GM18502 (cell line): ENCODE data around the gene CCNB1.
"Not testable (repeated sequence)": the region's sequence is repeated elsewhere in the genome, so short reads cannot be mapped to it uniquely, and the experiment has no call there.

ENCODE experiments used
- ATAC-seq: cut with Tn5 transposase; IDR thresholded peaks from one replicate; pipeline ENCODE4 v1.9.1; 2021; ENCODE audit warnings: mild to moderate bottlenecking; ENCODE audit not compliant: unreplicated experiment, poor library complexity

The CCNB1 gene

GRCh38 chr5:69166686-69167492 is at the start of gene CCNB1:
CCNB1 (plus strand) TSS chr5:69167150; CDS start chr5:69167263, 113 bp downstream.
- peak; percentile 99 for ATAC-seq

- no peak for ATAC-seq
Observed at GRCh38 chr5:69129413-69129812, 37.5 kb upstream of the CCNB1 start.

GRCh38 chr5:69130241-69130640 is 36.7 kb upstream of the CCNB1 start:
- ATAC-seq, result no peak

GRCh38 chr5:69131304-69131703 is 35.6 kb upstream of the CCNB1 start:
- ATAC-seq, result no peak

DNA sequence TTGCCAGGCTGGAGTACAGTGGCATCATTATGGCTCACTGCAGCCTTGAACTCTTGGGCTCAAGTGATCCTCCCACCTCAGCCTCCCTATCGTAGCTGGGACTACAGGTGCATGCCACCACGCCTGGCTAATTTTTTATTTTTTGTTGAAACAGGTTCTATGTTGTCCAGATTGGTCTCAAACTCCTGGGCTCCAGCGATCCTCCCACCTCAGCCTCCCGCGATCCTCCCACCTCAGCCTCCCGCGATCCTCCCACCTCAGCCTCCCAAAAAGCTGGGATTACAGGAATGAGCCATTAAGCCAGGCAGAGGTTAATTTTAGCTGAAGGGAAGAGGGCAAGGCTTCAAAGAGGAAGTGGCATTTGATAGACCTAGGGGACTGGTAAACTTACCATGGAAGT is 32.8 kb upstream of the CCNB1 start:
- ATAC-seq, result no peak

DNA sequence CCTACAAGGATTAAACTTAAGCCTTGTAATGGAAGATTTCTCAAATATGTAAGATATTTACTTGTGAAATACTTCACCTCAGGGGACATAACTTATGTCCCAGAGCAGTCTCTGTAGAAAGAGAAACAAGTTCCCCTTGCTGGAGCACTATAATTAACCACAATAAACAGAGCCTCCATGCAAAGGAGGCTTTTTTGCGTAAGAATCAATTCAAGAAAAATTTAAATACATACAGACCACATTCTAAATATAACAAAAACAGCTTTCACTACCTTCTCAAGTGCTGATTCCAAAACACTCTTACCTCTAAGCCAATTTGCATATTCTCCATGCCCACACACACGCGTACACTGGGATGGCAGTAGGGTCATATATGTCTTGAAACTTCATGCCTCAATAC is 30.7 kb upstream of the CCNB1 start:
- ATAC-seq, result peak; percentile 95

- ATAC-seq, result not testable (repeated sequence)
Observed at GRCh38 chr5:69137208-69137607, 29.7 kb upstream of the CCNB1 start.

- no peak for ATAC-seq
Observed at GRCh38 chr5:69137807-69138206, 29.1 kb upstream of the CCNB1 start.

- ATAC-seq, result no peak
Observed at GRCh38 chr5:69138766-69139165, 28.2 kb upstream of the CCNB1 start.

DNA sequence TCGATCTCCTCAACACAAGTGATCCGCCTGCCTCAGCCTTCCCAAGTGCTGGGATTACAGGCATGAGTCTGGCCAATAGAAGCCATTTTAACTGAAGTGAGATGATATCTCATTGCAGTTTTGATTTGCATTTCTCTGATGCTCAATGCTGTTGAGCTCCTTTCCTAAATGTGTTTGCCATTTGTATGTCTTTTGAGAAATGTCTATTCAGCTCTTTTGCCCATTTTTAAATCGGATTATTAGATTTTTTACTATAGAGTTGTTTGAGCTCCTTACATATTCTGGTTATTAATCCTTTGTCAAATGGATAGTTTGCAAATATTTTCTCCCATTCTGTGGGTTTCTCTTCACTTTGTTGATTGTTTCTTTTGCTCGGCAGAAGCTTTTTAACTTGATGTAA is 26.7 kb upstream of the CCNB1 start:
- ATAC-seq, result not testable (repeated sequence)

GRCh38 chr5:69140827-69141226 is 26.1 kb upstream of the CCNB1 start:
- ATAC-seq, result no peak

DNA sequence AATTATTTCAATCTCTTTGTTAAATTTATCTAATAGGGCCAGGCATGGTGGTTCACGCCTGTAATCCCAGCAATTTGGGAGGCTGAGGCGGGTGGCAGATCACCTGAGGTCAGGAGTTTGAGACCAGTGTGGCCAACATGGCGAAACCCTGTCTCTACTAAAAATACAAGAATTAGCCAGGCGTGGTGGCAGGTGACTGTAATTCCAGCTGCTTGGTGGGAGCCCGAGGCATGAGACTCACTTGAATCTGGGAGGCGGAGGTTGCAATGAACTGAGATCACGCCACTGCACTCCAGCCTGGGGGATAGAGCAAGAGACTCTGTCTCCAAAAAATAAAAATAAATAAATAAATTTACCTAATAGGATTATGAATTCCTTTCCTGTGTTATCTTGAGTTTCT is 18.4 kb upstream of the CCNB1 start:
- not testable (repeated sequence) for ATAC-seq

GRCh38 chr5:69148981-69149675 is 17.8 kb upstream of the CCNB1 start:
- ATAC-seq, result no peak

GRCh38 chr5:69149676-69150010 is 17.3 kb upstream of the CCNB1 start:
- no peak for ATAC-seq

DNA sequence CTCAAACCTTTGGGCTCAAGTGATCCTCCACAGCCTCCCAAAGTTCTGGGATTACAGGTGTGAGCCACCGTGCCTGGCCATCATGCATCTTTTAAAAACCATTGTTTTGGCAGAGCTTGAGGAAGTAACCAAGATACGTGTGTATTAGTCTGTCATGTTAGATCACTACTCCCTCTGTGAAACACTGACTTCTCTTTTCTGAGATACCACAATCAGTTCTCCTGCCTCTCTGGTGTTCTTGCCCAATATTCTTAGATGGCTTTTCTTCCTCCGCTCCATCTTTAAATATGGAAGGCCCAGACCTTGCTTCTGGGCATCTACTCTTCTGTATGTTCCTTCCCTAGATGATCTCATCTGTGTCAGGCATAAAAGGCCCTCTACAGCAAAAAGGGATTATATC is 14.2 kb upstream of the CCNB1 start:
- ATAC-seq, result no peak

DNA sequence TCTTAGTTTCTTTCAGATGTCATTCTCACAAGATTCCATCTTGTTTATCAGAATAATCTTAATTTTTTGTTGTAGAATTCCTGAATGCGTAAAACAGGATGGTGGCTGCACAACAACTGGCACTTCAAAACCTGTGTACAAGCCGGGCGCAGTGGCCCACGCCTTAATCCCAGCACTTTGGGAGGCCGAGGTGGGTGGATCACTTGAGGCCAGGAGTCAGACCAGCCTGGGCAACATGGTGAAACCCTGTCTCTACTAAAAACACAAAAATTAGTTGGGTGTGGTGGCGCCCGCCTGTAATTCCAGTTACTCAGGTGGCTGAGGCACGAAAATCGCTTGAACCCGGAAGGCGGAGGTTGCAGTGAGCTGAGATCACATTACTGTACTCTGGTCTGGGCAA is 10.5 kb upstream of the CCNB1 start:
- ATAC-seq, result no peak

- ATAC-seq, result no peak
Observed at GRCh38 chr5:69158039-69158438, 8.9 kb upstream of the CCNB1 start.

DNA sequence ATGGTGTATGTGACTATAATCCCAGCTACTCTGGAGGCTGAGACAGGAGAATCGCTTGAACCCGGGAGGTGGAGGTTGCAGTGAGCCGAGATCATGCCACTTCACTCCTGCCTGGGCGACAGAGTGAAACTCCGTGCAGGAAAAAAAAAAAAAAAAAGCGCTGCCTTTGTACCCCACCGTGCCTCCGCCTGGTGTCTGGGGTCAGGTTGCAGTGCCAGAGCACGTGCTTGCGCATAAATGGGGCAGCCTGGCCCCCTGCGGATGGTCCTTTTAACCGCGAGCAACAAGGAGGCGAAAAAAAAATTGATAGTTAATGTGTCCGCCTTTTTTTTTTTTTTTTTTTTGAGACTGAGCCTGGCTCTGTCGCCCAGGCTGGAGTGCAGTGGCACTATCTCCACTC is 6.3 kb upstream of the CCNB1 start:
- no peak for ATAC-seq

- no peak for ATAC-seq
Observed at GRCh38 chr5:69167493-69167855, 524 bp downstream of the CCNB1 start.

DNA sequence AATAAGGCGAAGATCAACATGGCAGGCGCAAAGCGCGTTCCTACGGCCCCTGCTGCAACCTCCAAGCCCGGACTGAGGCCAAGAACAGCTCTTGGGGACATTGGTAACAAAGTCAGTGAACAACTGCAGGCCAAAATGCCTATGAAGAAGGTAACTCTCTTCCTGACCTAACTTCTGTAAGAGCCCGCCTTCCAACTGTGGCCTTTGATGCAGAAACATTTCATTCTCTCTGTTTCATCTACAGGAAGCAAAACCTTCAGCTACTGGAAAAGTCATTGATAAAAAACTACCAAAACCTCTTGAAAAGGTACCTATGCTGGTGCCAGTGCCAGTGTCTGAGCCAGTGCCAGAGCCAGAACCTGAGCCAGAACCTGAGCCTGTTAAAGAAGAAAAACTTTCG is 979 bp downstream of the CCNB1 start:
- no peak for ATAC-seq

DNA sequence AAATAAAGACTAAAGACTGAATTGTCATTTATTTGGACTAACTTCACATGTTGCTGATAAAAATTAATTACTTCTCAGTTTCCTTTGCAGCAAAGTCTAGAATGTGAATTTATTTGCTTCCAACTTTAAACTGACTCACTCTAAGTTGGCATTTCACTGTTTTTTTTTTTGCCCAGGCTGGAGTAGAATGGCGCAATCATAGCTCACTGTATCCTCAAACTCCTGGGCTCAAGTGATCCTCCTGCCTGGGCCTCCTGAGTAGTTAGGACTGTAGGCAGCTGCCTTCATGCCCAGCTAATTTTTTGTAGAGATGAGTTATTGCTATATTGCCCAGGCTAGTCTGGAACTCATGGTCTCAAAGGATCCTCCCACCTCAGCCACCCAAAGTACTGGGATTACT is 3.5 kb downstream of the CCNB1 start:
- no peak for ATAC-seq

GRCh38 chr5:69170969-69171368 is 4.0 kb downstream of the CCNB1 start:
- no peak for ATAC-seq
